ENCODE data around the gene BRIP1. TPM values are rescaled to one million over a fixed set of nuclear protein-coding genes. Genes with fewer than 3 reads are reported as not detected.

The BRIP1 gene
- total RNA-seq, 2 experiments from 2014 or later: 14.1 to 15.8 TPM

DNA sequence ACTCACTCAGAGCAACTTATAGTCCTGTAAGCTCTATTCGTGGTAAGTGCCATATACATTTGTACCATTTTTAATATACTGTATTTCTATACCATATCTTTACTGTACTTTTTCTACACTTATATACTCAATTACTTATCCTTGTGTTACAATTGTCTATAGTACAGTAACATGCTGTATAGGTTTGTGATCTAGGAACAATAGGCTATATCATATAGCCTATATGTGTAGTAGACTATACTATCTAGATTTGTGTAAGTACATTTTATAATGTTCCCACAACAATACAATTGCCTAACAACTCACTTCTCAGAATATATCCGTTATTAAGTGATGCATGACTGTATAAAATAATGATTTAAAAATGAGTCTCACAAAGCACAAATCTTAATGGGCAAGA, 149.0 kb downstream of the BRIP1 start:
- no peak for DNase-seq
- no peak overlapping the region for H3K27ac Mint-ChIP-seq
- intact Hi-C loops (cut with micrococcal nuclease): no loop called here
- H3K27me3 Mint-ChIP-seq: no peaks in the 10 kb centered on the region
- peaks cover 30% of the 10 kb centered on the region for H3K9me3 Mint-ChIP-seq
- ChIA-PET CTCF (no interaction called here), POLR2A (no interaction called here)
- no peak overlapping the region for H3K4me3 Mint-ChIP-seq
- peaks cover 14% of the 10 kb centered on the region for H3K36me3 Mint-ChIP-seq
- H3K4me1 Mint-ChIP-seq (ENCODE audit: low read depth): no peaks in the 10 kb centered on the region

DNA sequence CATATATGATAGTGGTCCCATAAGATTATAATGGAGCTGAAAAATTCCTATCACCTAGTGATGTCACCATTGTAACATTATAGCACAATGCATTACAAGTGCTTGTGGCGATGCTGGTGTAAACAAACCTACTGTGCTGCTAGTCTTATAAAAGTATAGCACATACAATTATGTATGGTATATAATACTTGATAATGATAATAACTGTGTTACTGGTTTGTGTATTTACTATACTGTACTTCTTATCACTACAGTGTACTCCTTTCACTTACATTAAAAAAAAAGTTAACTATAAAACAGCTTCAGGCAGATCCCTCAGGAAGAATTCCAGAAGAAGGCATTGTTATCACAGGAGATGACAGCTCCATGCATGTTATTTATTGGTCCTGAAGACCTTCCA, 150.3 kb downstream of the BRIP1 start:
- H3K4me3 Mint-ChIP-seq: no peak overlapping the region
- DNase-seq: no peak
- no peaks in the 10 kb centered on the region for H3K27me3 Mint-ChIP-seq
- POLR2A ChIA-PET: no interaction called here
- no peaks in the 10 kb centered on the region for H3K4me1 Mint-ChIP-seq (ENCODE audit: low read depth)
- H3K27ac Mint-ChIP-seq: no peak overlapping the region
- CTCF ChIA-PET: no interaction called here
- intact Hi-C loops (cut with micrococcal nuclease): no loop called here
- H3K36me3 Mint-ChIP-seq: peaks cover 24% of the 10 kb centered on the region
- H3K9me3 Mint-ChIP-seq: peaks cover 22% of the 10 kb centered on the region

DNA sequence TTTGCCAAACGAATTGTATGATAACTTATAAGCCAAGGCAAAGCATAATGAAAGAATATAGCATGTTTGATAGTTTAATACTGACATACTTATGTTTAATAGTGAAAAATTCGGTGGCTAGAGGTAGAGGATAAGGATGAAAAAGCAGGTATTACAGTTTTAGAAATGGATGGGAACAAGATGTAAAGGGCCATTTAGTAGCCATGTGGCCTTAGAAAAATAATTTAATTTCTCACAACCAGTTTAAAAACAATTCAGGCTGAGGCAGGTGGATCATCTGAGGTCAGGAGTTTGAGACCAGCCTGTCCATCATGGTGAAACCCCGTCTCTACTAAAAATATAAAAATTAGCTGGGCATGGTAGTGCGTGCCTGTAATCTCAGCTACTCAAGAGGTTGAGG, 152.8 kb downstream of the BRIP1 start:
- Mint-ChIP-seq H3K27ac (no peak overlapping the region), H3K9me3 (peaks cover 6% of the 10 kb centered on the region), H3K4me3 (no peak overlapping the region), H3K27me3 (no peaks in the 10 kb centered on the region), H3K4me1 (ENCODE audit: low read depth) (no peaks in the 10 kb centered on the region), H3K36me3 (peaks cover 27% of the 10 kb centered on the region)
- ChIA-PET CTCF (no interaction called here), POLR2A (no interaction called here)
- intact Hi-C loops (cut with micrococcal nuclease): no loop called here
- no peak for DNase-seq

DNA sequence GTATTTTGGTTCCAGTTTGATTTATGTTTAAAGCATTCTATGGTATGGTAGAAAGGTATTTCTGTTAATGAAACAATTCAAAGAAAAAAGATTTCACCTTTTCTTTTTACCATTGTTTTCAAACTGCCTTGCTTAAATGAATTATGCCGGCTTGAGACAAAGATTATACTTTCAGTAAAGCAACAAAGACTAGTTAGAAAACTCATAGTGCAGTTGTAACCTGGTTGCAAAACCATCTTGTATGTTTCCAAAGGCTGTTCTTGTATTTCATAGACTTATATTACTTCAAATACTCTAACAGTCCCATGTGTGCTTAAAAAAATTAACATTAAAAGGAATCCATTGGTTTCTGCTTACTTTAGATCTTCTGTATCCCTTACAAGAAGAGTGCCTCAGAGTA, 153.8 kb downstream of the BRIP1 start:
- intact Hi-C loops (cut with micrococcal nuclease): no loop called here
- Mint-ChIP-seq H3K36me3 (peaks cover 27% of the 10 kb centered on the region), H3K27me3 (no peaks in the 10 kb centered on the region), H3K4me1 (ENCODE audit: low read depth) (no peaks in the 10 kb centered on the region), H3K27ac (no peak overlapping the region), H3K9me3 (peaks cover 10% of the 10 kb centered on the region), H3K4me3 (no peak overlapping the region)
- CTCF ChIA-PET: no interaction called here
- DNase-seq: no peak
- POLR2A ChIA-PET: no interaction called here

DNA sequence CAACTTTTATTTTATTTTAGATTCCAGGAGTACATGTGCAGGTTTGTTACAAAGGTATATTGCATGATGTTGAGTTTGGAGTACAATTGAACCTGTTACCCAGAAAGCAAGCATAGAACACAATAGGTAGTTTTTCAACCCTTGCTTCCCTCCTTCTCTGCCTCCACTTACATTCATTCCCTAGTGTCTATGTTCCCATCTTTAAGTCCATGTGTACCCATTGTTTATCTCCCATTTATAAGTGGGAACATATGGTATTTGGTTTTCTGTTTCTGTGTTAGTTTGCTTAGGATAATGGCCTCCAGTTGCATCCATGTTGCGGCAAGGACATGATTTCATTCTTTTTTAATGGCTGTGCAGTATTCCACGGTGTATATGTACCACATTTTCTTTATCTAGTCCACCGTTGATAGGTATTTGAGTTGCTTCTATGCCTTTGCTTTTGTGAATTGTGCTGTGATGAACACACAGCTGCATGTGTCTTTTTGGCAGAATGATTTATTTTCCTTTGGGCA, 158.3 kb downstream of the BRIP1 start:
- Mint-ChIP-seq H3K9me3 (peaks cover 46% of the 10 kb centered on the region), H3K4me3 (no peak overlapping the region), H3K4me1 (ENCODE audit: low read depth) (no peaks in the 10 kb centered on the region), H3K36me3 (peaks cover 22% of the 10 kb centered on the region), H3K27ac (no peak overlapping the region), H3K27me3 (no peaks in the 10 kb centered on the region)
- ChIA-PET POLR2A (no interaction called here), CTCF (no interaction called here)
- DNase-seq: no peak
- intact Hi-C loops (cut with micrococcal nuclease): loop anchor here (1.0 kb wide), 1 partner anchor 15 kb away; no protein-coding TSS in a partner anchor

DNA sequence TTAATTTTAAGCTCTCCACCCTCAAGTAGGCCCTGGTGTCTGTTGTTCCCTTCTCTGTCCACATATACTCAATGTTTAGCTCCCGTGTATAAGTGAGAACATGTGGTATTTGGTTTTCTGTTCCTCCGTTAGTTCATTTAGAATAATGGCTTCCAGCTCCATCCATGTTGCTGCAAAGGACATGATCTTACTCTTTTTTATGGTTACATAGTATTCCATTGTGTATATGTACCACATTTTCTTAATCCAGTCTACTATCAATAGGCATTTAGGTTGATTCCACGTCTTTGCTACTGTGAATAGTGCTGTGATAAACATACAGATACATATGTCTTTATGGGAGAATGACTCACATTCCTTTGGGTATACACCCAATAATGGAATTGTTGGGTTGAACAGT, 160.9 kb downstream of the BRIP1 start:
- Mint-ChIP-seq H3K9me3 (peaks cover 60% of the 10 kb centered on the region), H3K36me3 (peaks cover 17% of the 10 kb centered on the region), H3K4me1 (ENCODE audit: low read depth) (no peaks in the 10 kb centered on the region), H3K27ac (no peak overlapping the region), H3K27me3 (no peaks in the 10 kb centered on the region), H3K4me3 (no peak overlapping the region)
- intact Hi-C loops (cut with micrococcal nuclease): no loop called here
- ChIA-PET POLR2A (no interaction called here), CTCF (no interaction called here)
- DNase-seq: no peak

DNA sequence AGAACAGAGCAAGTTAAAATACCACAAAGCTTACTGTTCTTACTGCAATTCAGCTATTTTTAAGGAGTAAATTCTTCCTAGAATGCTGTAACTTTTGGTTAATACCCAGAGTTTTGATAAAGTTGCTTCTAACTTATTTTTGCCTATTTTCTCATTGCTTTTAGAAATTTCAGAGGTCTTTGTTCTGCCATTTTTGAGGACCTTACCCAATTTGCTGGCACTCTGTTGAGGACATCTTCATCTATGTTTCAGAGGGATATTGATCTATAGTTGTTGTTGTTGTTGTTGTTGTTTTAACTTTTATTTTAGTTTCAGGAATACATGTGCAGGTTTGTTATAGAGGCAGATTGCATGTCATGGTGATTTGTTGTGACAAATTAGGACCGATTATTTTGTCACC, 161.3 kb downstream of the BRIP1 start:
- DNase-seq: no peak
- no peaks in the 10 kb centered on the region for H3K27me3 Mint-ChIP-seq
- ChIA-PET CTCF (no interaction called here), POLR2A (no interaction called here)
- intact Hi-C loops (cut with micrococcal nuclease): no loop called here
- H3K4me1 Mint-ChIP-seq (ENCODE audit: low read depth): no peaks in the 10 kb centered on the region
- H3K27ac Mint-ChIP-seq: no peak overlapping the region
- no peak overlapping the region for H3K4me3 Mint-ChIP-seq
- peaks cover 63% of the 10 kb centered on the region for H3K9me3 Mint-ChIP-seq
- peaks cover 13% of the 10 kb centered on the region for H3K36me3 Mint-ChIP-seq

DNA sequence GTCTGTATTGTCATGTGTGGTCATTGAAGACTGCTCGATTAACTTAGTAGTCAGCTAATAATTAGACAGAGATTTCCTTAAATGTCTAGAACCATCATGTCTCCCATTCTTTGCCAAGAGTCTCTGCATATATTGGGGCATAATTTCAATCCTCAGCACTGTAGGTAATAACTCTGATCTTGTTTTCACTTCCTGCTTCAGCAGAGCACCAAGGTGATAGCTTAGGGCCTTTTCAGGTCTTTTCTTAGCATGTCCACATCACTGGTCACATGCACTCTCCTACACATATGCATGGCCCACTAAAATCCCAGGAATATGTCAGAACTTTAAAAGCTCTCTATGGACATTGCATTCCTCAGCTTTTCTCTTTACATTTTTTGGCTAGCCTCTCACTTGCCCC, 162.0 kb downstream of the BRIP1 start:
- H3K27me3 Mint-ChIP-seq: no peaks in the 10 kb centered on the region
- POLR2A ChIA-PET: no interaction called here
- peaks cover 60% of the 10 kb centered on the region for H3K9me3 Mint-ChIP-seq
- no peak for DNase-seq
- no peaks in the 10 kb centered on the region for H3K4me1 Mint-ChIP-seq (ENCODE audit: low read depth)
- H3K27ac Mint-ChIP-seq: no peak overlapping the region
- peaks cover 13% of the 10 kb centered on the region for H3K36me3 Mint-ChIP-seq
- no peak overlapping the region for H3K4me3 Mint-ChIP-seq
- intact Hi-C loops (cut with micrococcal nuclease): no loop called here
- CTCF ChIA-PET: no interaction called here

DNA sequence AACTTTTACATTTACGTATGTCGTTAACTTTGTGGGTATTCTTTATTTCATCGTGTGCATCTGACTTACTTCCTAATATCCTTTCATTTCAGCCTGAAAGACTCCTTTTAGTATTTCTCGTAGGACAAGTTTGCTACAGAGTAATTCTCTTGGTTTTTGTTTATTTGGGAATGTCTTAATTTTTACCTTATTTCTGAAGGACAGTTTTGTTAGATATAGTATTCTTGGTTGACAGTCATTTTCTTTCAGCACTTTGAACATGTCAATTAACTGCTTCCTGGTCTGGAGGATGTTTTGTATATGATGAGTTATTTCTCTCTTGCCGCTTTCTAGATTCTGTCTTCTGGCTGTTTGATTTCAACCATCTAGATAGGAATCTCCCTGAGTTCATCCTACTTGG, 163.1 kb downstream of the BRIP1 start:
- H3K27me3 Mint-ChIP-seq: no peaks in the 10 kb centered on the region
- H3K4me1 Mint-ChIP-seq (ENCODE audit: low read depth): no peaks in the 10 kb centered on the region
- peaks cover 60% of the 10 kb centered on the region for H3K9me3 Mint-ChIP-seq
- DNase-seq: no peak
- no peak overlapping the region for H3K27ac Mint-ChIP-seq
- POLR2A ChIA-PET: no interaction called here
- peaks cover 13% of the 10 kb centered on the region for H3K36me3 Mint-ChIP-seq
- H3K4me3 Mint-ChIP-seq: no peak overlapping the region
- CTCF ChIA-PET: no interaction called here
- intact Hi-C loops (cut with micrococcal nuclease): no loop called here

DNA sequence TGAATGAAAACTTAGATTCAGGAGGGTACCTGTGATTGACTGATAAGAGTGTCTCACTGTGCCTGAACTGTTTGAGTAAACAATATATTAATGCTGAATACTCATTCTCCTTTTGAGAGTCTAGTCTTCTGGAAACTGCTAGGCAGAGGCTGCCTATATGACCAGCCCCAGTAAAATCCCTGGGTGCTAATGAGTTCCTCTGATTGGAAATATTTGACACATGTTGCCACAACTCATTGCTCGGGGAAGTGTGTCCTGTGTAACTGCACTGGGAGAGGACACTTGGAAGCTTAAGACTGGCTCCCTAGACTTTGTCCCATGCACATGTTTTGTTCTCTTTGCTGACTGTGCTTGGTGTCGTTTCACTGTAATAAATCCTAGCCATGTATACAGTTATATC, 163.6 kb downstream of the BRIP1 start:
- POLR2A ChIA-PET: no interaction called here
- CTCF ChIA-PET: no interaction called here
- no peak overlapping the region for H3K27ac Mint-ChIP-seq
- no peak overlapping the region for H3K4me3 Mint-ChIP-seq
- no peaks in the 10 kb centered on the region for H3K4me1 Mint-ChIP-seq (ENCODE audit: low read depth)
- H3K36me3 Mint-ChIP-seq: peaks cover 13% of the 10 kb centered on the region
- no peak for DNase-seq
- intact Hi-C loops (cut with micrococcal nuclease): no loop called here
- peaks cover 56% of the 10 kb centered on the region for H3K9me3 Mint-ChIP-seq
- no peaks in the 10 kb centered on the region for H3K27me3 Mint-ChIP-seq

DNA sequence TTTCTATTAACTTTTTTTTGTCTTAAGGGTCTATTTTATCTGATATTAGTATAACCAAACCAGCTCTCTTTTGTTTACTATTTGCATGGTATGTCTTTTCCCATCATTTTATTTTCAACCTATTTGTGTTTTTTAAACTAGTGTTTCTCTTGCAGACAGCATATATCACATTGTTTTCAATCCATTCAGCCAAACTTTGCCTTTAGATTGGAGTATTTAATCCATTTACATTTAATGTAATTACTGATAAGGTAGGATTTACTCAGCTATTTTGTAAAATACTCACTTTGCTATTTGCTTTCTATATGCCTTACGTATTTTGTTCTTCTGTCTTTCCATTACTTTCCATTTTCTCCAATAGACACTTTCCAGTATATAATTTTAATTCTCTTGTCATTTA, 164.3 kb downstream of the BRIP1 start:
- CTCF ChIA-PET: no interaction called here
- intact Hi-C loops (cut with micrococcal nuclease): no loop called here
- POLR2A ChIA-PET: no interaction called here
- Mint-ChIP-seq H3K4me1 (ENCODE audit: low read depth) (no peaks in the 10 kb centered on the region), H3K27me3 (no peaks in the 10 kb centered on the region), H3K27ac (no peak overlapping the region), H3K36me3 (peaks cover 13% of the 10 kb centered on the region), H3K4me3 (no peak overlapping the region), H3K9me3 (peaks cover 56% of the 10 kb centered on the region)
- DNase-seq: no peak

DNA sequence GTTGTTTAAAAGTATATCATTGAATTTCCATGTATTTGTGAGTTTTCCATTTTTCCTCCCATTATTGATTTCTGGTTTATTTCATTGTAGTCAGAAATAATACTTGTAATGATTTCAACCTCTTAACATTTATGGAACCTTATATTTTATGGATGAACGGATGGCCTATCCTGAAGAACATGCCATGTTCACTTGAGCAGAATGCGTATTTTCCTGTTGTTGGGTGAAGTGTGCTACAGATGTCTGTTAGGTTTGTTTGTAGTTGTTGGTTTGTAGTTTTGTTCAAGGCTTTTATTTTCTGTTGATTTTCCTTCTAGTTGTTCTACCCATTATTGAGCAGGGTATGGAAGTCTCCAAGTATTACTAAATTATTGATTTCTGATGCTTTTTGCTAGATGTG, 165.1 kb downstream of the BRIP1 start:
- Mint-ChIP-seq H3K36me3 (peaks cover 11% of the 10 kb centered on the region), H3K4me3 (no peak overlapping the region), H3K27me3 (no peaks in the 10 kb centered on the region), H3K9me3 (peaks cover 51% of the 10 kb centered on the region), H3K4me1 (ENCODE audit: low read depth) (no peaks in the 10 kb centered on the region), H3K27ac (no peak overlapping the region)
- ChIA-PET POLR2A (no interaction called here), CTCF (interaction anchor here (0.7 kb wide), 1 partner anchor 108 kb away, joined by 3 read pairs; no protein-coding TSS in a partner anchor)
- intact Hi-C loops (cut with micrococcal nuclease): no loop called here
- DNase-seq: no peak

DNA sequence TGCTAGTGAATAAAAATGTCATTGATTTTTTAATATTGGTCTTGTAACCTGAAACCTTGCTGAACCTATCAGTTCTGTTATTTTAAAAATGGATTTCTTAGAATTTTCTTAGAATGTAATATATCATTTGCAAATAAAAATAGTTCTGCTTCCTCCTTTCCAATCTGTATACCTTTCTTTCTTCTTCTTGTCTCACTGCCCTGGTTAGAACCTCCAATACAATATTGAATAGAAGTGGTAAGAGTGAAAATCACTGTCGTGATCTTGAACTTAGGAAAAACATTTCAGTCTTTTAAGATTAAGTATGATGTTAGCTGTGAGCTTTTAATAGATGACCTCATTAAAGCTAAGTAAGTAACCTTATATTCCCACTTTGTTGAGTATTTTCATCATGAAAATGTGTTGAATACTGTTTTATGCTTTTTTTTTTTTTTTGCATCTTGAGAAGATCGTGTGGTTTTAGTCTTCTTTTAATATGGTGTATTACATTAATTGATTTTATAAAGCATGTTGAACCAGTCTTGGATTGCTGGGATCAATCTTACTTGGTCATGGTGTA, 167.5 kb downstream of the BRIP1 start:
- no peak for DNase-seq
- peaks cover 11% of the 10 kb centered on the region for H3K36me3 Mint-ChIP-seq
- peaks cover 29% of the 10 kb centered on the region for H3K9me3 Mint-ChIP-seq
- CTCF ChIA-PET: no interaction called here
- no peak overlapping the region for H3K27ac Mint-ChIP-seq
- no peaks in the 10 kb centered on the region for H3K27me3 Mint-ChIP-seq
- POLR2A ChIA-PET: no interaction called here
- H3K4me3 Mint-ChIP-seq: no peak overlapping the region
- no peaks in the 10 kb centered on the region for H3K4me1 Mint-ChIP-seq (ENCODE audit: low read depth)
- intact Hi-C loops (cut with micrococcal nuclease): no loop called here

All from activated CD4-positive, alpha-beta memory T cell treated with anti-CD3 and anti-CD28 coated beads for 36 hours (primary cell).